HepG2 (cell line): ENCODE results near the gene TPCN2. TPM values are rescaled to one million over a fixed set of nuclear protein-coding genes. Genes with fewer than 3 reads are reported as not detected.
A peak's percentile ranks its signal among the peaks of the same experiment; 100 is the strongest.

Experiments used
- CBFB ChIP-seq: sonication (generic); formaldehyde crosslinking; IDR thresholded peaks from 2 replicates; pipeline ENCODE4 v1.4.0; 2020; ENCODE audit warnings: missing genetic modification reagents
- CBX5 ChIP-seq: sonication (generic); formaldehyde crosslinking; IDR thresholded peaks from 2 replicates; pipeline ENCODE4 v1.4.0; 2020; ENCODE audit warnings: missing genetic modification reagents, borderline replicate concordance
- CREB1 ChIP-seq, 2 experiments: fragments of 450-650 bp in 1 of 2; IDR thresholded peaks; 2 replicates each; pipeline ENCODE4 v1.6.1; 2016 to 2017; ENCODE audit warnings: control low read depth in 1 of 2, mild to moderate bottlenecking in 1 of 2, missing compliant biosample characterization in 1 of 2, missing genetic modification characterization in 1 of 2
- ELF1 ChIP-seq: sonication (generic); formaldehyde crosslinking; IDR thresholded peaks from 2 replicates; pipeline ENCODE4 v1.4.0; 2020; ENCODE audit warnings: missing genetic modification reagents
- HOMEZ ChIP-seq: IDR thresholded peaks from 2 replicates; pipeline ENCODE4 v1.6.1; 2016; ENCODE audit warnings: low read depth
- KDM2A ChIP-seq: sonication (generic); formaldehyde crosslinking; IDR thresholded peaks from 2 replicates; pipeline ENCODE4 v1.4.0; 2020; ENCODE audit warnings: low read depth, missing genetic modification reagents, borderline replicate concordance
- KLF16 ChIP-seq, 2 experiments: sonication (generic) in 1 of 2; formaldehyde crosslinking in 1 of 2; IDR thresholded peaks; 2 replicates each; pipeline versions ENCODE4 v1.6.1 to v1.8.0; 2016 to 2023; ENCODE audit warnings: missing genetic modification reagents in 2 of 2, missing compliant biosample characterization in 1 of 2
- NR2F6 ChIP-seq, 2 experiments: IDR thresholded peaks; 2 replicates each; pipeline ENCODE4 v1.6.1; 2016; ENCODE audit warnings: antibody characterized with exemption in 1 of 2, mild to moderate bottlenecking in 1 of 2
- SRF ChIP-seq: IDR thresholded peaks from 2 replicates; pipeline ENCODE4 v1.6.1; 2011; ENCODE audit warnings: mild to moderate bottlenecking, low read depth, low read length, moderate library complexity
- TEAD3 ChIP-seq: optimal IDR thresholded peaks from 2 replicates; pipeline ENCODE3; 2016; ENCODE audit warnings: borderline replicate concordance
- ZNF329 ChIP-seq: sonication (generic); formaldehyde crosslinking; IDR thresholded peaks from 2 replicates; pipeline ENCODE4 v1.9.0; 2021; ENCODE audit warnings: low read depth, mild to moderate bottlenecking, missing genetic modification reagents
- ZNF34 ChIP-seq: sonication (generic); formaldehyde crosslinking; IDR thresholded peaks from 2 replicates; pipeline ENCODE4 v1.4.0; 2020; ENCODE audit warnings: mild to moderate bottlenecking, missing genetic modification reagents, borderline replicate concordance
- ZNF431 ChIP-seq: sonication (generic); formaldehyde crosslinking; IDR thresholded peaks from 2 replicates; pipeline ENCODE4 v1.9.0; 2022; ENCODE audit warnings: missing genetic modification reagents, low read depth, mild to moderate bottlenecking, borderline replicate concordance
- ZNF558 ChIP-seq: sonication (generic); formaldehyde crosslinking; IDR thresholded peaks from 2 replicates; pipeline ENCODE4 v1.9.0; 2022; ENCODE audit warnings: mild to moderate bottlenecking, missing genetic modification reagents, borderline replicate concordance
- polyA plus RNA-seq, 8 experiments: library from polyadenylated mRNA; depleted of rRNA in 3 of 8; stranded (reverse) in 7 of 8; unstranded in 1 of 8; fragments of >200 nt; fragmentation: Illumina TruSeq in 4 of 8; extraction: Trizol in 4 of 8; gene quantifications; 2 replicates each; pipeline versions ENCODE4 v1.2.1 to v1.2.3, GENCODE V29; 2011 to 2016; ENCODE audit warnings: low read depth in 4 of 8, missing spikeins in 1 of 8, mixed read lengths in 1 of 8; ENCODE audit not compliant: insufficient read depth in 1 of 8
- total RNA-seq, 5 experiments: library from RNA; depleted of rRNA; stranded (reverse); fragments of >200 nt; fragmentation: Illumina TruSeq; extraction: Trizol; gene quantifications; 2 replicates each; pipeline ENCODE4 v1.2.3, GENCODE V29; 2016; ENCODE audit warnings: low read depth in 1 of 5
- TF ChIP-seq, protein P1 (sequence below): sonication (generic); formaldehyde crosslinking; IDR thresholded peaks from 2 replicates; pipeline ENCODE4 v1.5.0; 2020; ENCODE audit warnings: missing genetic modification reagents
- TF ChIP-seq, protein P2 (sequence below): sonication (generic); formaldehyde crosslinking; conservative IDR thresholded peaks from 2 replicates; pipeline ENCODE4 v1.4.0; 2020; ENCODE audit warnings: mild to moderate bottlenecking, missing genetic modification reagents, moderate library complexity
- TF ChIP-seq, protein P3 (sequence below): sonication (generic); formaldehyde crosslinking; IDR thresholded peaks from 2 replicates; pipeline ENCODE4 v1.4.0; 2020; ENCODE audit warnings: mild to moderate bottlenecking, missing genetic modification reagents
- TF ChIP-seq, protein P4 (sequence below): sonication (generic); formaldehyde crosslinking; IDR thresholded peaks from 2 replicates; pipeline ENCODE4 v1.8.1; 2023; ENCODE audit warnings: mild to moderate bottlenecking, moderate library complexity, missing genetic modification reagents

TPCN2 gene
- total and polyA plus RNA-seq, 2 of the 13 experiments (the other 11 are each of a cell fraction or from before 2014, with no cell fraction given), result 5.6 to 5.9 TPM

GRCh38 chr11:69157156-69157821 lies 108.6 kb downstream of the TPCN2 start (continued):
- TF ChIP-seq, protein P1, sequence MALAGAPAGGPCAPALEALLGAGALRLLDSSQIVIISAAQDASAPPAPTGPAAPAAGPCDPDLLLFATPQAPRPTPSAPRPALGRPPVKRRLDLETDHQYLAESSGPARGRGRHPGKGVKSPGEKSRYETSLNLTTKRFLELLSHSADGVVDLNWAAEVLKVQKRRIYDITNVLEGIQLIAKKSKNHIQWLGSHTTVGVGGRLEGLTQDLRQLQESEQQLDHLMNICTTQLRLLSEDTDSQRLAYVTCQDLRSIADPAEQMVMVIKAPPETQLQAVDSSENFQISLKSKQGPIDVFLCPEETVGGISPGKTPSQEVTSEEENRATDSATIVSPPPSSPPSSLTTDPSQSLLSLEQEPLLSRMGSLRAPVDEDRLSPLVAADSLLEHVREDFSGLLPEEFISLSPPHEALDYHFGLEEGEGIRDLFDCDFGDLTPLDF, result 0 out of 2 replicates have a peak, but pooled peaks have one; percentile 56
- TF ChIP-seq CBFB (CRISPR knock-in tag) (0 out of 2 replicates have a peak, but pooled peaks have one; percentile 12), SRF (no peak), ZNF329 (CRISPR knock-in tag) (no peak), ZNF431 (0 out of 2 replicates have a peak, but pooled peaks have one; percentile 39), ZNF558 (CRISPR knock-in tag) (peak; percentile 70; the same call in 1 of the 2 replicates), KLF16 (CRISPR knock-in tag; IDR thresholded peaks at IDR 0.05) (0 out of 4 replicates have a peak, but pooled peaks of 1 of the 2 experiments have one; percentile 24), ELF1 (peak; percentile 62), CREB1 (IDR thresholded peaks at IDR 0.05) (peak; percentile 55), CREB1 (CRISPR knock-in tag; IDR thresholded peaks at IDR 0.05) (peak; percentile 55), KDM2A (CRISPR knock-in tag) (peak; percentile 51; the same call in 1 of the 2 replicates), TEAD3 (CRISPR knock-in tag) (peak; percentile 16), NR2F6 (IDR thresholded peaks at IDR 0.05) (no peak), NR2F6 (CRISPR knock-in tag; IDR thresholded peaks at IDR 0.05) (peak; percentile 21; the same call in 1 of the 2 replicates), HOMEZ (CRISPR knock-in tag) (0 out of 2 replicates have a peak, but pooled peaks have one; percentile 16), CBX5 (peak; percentile 13; the same call in 1 of the 2 replicates), ZNF34 (peak; percentile 23; the same call in 1 of the 2 replicates)
- TF ChIP-seq, protein P2, sequence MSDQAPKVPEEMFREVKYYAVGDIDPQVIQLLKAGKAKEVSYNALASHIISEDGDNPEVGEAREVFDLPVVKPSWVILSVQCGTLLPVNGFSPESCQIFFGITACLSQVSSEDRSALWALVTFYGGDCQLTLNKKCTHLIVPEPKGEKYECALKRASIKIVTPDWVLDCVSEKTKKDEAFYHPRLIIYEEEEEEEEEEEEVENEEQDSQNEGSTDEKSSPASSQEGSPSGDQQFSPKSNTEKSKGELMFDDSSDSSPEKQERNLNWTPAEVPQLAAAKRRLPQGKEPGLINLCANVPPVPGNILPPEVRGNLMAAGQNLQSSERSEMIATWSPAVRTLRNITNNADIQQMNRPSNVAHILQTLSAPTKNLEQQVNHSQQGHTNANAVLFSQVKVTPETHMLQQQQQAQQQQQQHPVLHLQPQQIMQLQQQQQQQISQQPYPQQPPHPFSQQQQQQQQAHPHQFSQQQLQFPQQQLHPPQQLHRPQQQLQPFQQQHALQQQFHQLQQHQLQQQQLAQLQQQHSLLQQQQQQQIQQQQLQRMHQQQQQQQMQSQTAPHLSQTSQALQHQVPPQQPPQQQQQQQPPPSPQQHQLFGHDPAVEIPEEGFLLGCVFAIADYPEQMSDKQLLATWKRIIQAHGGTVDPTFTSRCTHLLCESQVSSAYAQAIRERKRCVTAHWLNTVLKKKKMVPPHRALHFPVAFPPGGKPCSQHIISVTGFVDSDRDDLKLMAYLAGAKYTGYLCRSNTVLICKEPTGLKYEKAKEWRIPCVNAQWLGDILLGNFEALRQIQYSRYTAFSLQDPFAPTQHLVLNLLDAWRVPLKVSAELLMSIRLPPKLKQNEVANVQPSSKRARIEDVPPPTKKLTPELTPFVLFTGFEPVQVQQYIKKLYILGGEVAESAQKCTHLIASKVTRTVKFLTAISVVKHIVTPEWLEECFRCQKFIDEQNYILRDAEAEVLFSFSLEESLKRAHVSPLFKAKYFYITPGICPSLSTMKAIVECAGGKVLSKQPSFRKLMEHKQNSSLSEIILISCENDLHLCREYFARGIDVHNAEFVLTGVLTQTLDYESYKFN (CRISPR knock-in tag), result peak; percentile 68
- TF ChIP-seq, protein P3, sequence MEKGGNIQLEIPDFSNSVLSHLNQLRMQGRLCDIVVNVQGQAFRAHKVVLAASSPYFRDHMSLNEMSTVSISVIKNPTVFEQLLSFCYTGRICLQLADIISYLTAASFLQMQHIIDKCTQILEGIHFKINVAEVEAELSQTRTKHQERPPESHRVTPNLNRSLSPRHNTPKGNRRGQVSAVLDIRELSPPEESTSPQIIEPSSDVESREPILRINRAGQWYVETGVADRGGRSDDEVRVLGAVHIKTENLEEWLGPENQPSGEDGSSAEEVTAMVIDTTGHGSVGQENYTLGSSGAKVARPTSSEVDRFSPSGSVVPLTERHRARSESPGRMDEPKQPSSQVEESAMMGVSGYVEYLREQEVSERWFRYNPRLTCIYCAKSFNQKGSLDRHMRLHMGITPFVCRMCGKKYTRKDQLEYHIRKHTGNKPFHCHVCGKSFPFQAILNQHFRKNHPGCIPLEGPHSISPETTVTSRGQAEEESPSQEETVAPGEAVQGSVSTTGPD (CRISPR knock-in tag), result peak; percentile 79
- TF ChIP-seq, protein P4, sequence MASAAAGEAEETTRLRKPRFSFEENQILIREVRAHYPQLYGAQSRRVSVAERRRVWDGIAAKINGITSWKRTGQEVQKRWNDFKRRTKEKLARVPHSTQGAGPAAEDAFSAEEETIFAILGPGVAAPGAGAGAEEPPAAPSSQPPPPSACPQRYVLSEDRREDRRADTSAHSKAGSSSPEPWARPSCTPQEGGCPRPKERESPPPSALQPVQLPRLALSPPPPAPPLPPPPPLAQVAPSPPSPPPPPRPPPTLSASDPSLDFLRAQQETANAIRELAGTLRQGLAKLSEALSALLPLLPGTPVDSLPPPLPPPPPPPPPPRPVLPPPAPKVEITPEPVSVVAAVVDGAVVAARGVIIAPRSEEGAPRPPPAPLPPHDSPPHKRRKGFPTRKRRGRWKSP, result 0 out of 2 replicates have a peak, but pooled peaks have one; percentile 49
